ENCODE data around the gene IFNAR2.

DNA sequence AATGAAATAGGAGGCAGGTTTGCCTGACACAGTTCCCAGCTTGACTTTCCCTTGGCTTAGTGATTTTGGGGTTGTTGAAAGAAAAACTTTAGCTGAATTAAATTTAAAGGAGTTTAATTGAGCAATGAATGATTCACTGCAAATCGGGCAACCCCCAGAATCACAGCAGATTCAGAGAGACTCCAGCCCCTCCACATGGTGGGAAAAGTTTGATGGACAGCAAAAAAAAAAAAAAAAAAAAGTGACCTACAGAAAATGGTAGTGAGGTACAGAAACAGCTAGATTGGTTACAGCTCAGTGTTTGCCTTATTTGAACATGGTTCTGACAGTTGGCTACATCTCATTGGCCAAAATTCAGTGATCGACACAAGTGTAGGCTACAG is 12.6 kb upstream of the IFNAR2 start:
- TF ChIP-seq, protein P1, sequence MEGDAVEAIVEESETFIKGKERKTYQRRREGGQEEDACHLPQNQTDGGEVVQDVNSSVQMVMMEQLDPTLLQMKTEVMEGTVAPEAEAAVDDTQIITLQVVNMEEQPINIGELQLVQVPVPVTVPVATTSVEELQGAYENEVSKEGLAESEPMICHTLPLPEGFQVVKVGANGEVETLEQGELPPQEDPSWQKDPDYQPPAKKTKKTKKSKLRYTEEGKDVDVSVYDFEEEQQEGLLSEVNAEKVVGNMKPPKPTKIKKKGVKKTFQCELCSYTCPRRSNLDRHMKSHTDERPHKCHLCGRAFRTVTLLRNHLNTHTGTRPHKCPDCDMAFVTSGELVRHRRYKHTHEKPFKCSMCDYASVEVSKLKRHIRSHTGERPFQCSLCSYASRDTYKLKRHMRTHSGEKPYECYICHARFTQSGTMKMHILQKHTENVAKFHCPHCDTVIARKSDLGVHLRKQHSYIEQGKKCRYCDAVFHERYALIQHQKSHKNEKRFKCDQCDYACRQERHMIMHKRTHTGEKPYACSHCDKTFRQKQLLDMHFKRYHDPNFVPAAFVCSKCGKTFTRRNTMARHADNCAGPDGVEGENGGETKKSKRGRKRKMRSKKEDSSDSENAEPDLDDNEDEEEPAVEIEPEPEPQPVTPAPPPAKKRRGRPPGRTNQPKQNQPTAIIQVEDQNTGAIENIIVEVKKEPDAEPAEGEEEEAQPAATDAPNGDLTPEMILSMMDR (IDR thresholded peaks at IDR 0.05), result no peak
- no peak for TF ChIP-seq POLR2A (IDR thresholded peaks at IDR 0.05)

Measured in Peyer's patch (tissue), 4 donors.